NCI-H2196 (cell line): Measurements from ENCODE around the gene CELF5.
"Not testable (repeated sequence)": the region's sequence is repeated elsewhere in the genome, so short reads cannot be mapped to it uniquely, and the experiment has no call there.

ENCODE experiments used
- DNase-seq: peaks from one replicate; lab custom pipeline; 2025; ENCODE audit not compliant: unreplicated experiment; lab: John Stamatoyannopoulos, UW

CELF5 gene

DNA sequence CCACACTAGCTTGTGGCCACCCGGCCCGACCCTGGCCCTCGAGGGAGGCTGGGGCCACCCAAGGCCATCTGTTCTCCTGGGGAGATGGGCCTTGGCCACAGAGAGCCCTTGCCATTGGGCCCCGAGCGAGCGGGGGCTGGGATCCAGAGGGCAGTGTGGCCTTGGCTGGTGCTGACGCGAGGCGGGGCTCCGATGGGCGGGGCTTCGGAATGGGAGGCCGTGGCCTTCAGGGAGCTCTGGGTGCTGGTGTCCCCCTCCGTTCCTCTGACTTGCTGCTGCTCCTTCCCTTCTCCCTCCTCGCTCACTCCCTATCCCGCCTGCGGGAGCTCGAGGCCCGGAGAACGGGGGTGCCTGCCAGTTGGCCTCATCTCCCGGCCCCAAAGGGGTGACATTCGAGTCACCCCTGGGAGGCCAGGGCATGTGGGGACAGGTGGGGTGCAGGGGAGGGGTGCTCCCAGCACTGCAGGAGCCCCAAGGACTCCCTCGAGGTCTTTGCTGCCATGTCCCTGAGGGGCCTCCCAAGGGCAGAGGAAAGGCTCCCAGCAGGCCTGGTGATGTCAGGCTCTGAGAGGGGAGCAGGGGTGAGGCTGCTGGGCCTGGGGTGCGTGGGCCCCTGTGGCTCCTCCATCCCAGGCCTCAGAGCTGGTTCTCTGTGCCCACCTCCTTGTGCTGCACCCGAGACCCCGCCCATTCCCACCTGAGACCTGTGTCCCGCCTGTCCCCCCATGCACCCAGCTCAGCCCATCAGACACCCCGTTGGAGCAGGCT lies 34.6 kb upstream of the CELF5 start:
- DNase-seq = no peak

DNA sequence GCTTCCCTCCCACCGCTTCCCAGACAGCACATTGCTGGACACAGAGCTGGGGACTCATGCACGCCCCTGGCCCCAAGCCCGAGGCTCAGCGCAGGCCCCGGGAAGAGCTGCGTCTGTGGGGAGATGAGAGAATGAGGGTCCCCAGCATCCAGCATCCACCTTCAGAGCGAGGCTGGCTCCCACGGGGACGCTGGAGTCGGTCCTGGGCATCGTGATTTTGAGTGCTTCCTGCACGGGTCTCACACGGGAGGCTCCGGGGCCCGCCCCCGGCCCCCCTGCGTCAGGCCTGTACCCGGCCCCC lies 34.0 kb upstream of the CELF5 start:
- DNase-seq = no peak

DNA sequence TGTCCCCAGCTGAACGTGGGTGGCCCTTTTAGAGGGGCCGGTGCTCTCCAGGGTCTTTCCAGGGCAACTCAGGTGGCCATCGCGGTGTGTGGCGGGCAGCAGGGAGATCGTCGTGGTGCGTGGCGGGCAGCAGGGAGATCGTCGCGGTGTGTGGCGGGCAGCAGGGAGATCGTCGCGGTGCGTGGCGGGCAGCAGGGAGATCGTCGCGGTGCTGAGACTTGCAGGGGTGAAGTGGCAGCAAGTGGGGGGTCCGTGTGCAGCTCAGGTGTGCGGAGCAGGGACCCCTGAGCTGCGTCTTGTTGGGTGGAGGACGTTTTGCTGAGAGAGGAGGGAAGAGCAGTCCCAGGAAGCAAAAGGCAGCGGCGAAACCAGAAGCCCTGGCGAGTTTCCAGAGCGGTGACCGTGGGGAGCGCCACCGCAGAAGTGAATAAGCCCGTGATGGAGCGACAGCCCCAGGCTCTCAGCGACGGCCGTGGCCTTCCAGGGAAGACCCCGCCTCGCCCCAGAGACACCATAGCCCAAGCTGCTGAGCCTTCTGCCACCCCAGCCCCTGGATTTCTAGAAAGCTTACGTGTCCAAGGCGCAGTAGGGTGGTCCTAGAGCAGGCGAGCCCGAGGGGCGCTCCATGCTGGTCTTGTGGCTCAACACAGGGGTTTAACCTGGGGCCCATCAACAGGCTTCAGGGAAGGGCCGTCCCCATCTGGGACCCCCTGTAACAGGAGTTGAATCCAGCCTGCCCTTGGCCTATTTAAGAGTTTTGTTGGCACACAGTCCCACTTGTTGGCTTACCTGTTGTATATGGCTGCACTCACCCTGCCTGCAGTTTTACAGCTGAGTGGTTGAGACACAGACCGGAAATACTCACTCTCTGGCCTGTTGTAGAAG lies 33.3 kb upstream of the CELF5 start:
- DNase-seq = no peak

DNA sequence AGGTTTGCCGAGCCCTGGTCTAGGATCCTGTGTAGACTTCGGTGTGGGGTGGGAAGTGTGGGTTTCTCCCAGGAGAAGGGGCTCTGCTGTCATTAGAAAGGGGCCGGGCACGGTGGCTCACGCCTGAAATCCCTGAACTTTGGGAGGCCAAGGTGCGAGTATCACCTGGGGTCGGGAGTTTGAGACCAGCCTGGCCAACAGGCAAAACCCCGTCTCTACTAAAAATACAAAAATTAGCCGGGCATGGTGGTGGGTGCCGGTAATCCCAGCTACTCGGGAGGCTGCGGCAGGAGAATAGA lies 32.7 kb upstream of the CELF5 start:
- DNase-seq = not testable (repeated sequence)

DNA sequence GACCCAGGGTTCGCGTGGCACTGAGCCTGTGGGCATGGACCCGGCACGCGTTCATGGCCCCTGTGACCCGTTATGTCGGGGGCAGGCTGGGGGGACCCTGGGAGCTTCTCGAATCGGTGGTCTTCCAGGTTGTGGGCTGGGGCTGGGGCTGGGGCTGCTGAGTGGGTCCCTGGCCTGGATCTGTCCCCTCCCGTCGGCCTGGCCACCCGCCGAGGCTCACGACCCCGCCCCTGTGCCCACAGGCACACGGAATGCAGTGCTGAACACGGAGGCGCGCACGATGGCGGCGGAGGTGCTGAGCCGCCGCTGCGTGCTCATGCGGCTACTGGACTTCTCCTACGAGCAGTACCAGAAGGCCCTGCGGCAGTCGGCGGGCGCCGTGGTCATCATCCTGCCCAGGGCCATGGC lies 32.2 kb upstream of the CELF5 start:
- DNase-seq = no peak

DNA sequence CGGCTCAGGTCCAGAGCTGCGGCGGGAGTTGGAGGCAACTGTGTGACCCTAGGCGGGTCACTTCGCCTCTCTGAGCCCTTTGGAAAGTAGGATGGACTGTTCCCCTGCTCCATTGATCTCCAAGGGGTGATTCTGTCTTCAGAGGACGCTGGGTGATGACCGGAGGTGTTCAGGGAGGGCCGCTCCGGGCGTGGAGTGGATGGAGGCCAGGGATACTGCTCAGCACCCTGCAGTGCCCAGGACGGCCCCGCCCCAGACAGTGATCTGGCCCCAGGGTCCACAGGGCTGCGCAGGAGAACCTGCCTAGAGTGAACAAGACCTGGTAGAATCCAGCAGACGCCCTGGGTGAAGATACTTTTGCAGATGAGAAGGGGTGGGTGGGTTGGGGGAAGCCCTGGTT lies 31.8 kb upstream of the CELF5 start:
- DNase-seq = no peak

DNA sequence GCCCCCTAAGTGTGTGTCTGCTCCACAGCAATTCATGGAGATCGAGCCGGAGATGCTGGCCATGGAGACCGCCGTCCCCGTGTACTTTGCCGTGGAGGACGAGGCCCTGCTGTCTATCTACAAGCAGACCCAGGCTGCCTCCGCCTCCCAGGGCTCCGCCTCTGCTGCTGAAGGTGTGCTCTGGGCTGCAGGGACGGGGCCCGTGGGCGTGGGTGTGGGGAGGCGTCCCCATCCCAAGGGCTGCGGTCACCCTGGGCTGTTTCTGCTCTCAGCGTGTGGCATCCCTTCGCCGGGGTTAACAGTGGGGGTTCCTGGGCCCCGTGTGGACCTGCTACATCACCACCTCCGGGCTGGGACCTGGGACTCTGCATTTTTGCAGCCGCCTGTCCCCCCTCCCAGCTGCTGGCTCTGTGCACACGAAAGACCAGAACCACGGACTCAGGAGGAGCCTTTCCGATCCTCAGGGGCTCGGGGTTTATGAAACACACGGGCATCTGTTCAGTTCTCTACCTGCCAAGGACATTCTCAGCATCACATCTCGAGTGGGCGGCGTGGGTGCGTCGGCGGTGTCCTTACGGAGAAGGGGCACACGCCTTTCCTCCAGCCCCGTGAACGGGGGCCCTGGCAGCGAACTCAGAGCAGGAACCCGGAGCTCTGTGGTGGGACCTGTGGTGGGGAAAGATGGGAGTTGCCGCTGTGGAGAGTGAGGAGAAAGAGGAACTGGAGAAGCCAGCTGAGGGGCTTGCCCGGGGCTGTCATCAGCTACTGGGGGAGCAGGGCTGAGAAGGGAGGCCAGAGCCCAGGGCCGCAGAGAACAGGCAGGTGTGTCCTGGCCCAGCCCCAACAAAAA lies 31.0 kb upstream of the CELF5 start:
- no peak for DNase-seq

DNA sequence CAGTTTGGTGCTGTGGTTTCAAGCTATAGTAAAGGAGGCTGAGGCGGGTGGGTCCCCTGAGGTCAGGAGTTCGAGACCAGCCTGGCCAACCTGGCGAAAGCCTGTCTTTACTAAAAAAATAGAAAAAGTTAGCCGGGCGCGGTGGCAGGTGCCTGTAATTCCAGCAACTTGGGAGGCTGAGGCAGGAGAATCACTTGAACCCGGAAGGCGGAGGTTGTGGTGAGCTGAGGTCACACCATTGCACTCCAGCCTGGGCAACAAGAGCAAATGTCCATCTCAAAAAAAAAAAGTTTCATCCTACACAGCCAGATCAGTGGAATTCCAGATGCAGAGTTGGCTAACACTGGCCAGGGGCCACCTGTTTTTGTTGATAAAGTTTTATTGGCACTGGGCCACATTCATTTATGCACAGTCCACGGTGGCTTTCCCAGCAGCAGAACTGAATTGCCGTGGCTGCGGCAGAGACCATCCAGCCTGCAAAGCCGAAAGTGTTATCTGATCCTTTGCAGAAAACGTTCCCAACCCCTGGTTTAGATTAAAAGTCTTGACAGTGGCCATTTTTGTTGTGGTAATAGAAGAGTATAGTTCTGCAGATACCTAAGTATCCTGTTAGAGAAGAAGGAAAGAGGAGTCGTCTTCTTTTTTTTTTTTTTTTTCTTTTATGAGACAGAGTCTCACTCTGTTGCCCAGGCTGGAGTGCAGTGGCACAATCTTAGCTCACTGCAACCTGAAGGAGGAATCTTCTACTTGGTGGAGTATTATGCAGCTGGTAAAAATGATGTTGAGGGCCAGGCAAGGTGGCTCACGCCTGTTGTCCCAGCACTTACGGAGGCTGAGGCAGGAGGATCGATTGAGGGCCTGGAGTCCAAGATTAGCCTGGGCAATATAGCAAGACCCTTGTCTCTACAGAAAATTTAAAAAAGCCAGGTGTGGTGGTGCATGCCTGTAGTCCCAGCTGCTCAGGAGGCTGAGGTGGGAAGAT lies 30.1 kb upstream of the CELF5 start:
- DNase-seq = no peak

DNA sequence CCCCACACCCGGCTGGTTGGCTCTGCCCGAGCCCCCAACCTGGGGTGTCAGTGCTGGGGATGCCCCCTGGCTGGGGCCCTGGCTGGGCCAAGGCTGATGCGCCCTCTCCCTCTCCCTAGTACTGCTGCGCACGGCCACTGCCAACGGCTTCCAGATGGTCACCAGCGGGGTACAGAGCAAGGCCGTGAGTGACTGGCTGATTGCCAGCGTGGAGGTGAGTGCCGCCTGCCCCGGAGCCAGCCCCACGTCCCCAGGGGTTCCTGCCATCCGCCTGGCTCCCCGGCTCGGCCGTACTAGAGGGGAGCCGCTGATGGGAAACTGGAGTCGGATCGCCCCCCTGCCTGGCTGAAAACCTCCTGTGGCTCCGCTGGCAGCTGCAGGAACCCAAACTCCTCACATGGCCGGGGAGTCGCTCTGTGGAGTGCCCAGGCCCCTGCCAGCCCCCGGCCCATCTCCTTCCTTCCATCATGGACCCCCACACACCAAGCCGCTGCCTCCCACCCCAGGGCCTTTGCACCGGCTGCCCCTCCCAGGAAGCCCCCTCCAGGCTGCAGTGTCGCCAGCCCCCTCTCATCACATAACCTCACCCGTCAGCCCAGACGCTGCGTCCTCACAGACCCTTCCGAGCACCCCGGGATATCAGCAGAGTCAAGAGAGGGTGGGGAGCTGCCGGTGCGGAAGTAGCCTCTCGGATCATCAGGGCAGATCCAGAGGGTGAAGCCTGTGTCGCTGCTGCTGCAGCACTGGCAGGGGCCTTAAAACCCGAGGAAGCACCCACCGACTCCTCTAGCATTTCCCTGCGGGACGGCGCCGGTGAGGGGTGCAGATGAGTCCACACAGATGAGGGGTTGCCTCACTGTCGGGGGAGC lies 28.2 kb upstream of the CELF5 start:
- DNase-seq = no peak

DNA sequence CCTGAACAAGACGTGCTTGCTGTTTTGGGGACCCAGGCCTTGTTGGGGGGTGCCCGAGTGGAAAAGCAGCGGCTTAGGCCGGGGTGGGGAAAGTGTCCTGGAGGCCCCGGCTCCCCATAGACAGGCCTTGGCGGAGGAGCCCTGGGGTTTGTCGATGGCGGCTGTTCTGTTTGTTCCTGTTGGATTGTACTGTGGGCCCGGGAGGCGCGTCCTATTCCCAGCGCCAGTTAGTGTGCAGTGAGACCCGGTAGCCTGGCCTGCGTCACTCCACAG lies 27.6 kb upstream of the CELF5 start:
- no peak for DNase-seq

DNA sequence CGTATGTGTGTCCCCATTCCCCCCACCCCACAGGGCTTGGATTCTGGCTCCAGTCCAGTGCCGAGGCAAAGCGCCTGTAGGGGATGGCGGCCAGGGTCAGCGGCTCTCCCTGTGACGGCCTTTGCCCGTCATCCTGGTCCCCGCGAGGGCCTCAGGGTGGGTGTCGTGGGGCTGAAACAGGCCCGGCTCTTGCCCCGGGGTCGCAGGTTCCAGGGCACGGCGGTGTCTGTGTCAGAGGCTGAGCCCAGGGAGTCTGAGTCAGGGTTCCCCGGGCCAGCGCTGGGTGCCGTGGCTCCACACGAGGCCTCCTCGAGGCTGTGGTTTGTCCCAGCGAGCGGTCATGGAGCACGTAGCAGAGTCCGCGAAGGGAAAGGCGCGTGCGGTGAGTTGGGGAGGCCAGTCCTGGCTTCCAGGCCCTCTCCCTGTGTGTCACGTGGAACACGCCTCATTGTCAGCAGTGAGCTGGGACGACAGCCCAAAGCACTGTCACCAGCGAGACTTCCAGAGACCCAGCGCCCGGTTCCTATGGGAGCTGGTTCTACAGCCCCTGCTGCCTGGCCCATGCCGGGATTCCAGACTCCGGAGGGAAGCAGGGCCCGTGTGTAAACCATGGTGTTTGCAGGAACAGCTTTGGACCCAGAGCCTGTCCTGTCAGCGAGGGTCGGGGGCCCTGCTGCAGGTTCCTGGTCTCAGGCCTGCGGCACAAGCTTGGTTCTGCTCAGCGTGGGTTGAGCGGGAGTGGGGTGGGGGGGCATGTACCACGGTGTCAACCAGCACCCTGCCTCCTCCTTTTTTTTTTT lies 25.4 kb upstream of the CELF5 start:
- DNase-seq = no peak

DNA sequence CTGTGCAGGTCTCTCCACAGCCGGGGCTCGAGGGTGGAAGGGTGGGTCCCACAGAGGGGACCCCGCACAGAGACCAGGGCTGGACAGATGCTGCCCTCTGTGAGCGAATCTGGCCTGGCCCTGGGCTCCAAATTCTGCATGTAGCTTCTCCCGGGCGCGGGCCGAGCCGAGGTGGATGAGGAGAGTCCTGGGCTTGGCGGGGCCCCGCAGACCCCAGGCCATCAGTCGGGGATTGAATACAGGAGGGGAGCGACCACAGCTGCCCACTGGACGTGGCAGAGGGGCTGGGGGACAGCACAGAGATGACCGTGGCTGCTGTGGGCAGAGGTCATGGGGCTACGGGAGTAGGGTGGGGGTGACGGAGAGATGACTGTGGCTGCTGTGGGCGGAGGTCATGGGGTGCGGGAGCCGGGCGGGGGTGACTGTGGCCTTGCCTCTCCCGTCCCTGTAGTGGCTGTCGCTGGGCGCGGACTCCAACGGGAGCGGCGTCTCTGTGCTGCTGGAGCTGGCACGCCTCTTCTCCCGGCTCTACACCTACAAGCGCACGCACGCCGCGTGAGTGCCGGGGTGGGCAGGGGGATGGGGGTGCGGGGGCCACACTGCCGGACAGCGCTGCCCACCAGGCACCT lies 23.3 kb upstream of the CELF5 start:
- no peak for DNase-seq

DNA sequence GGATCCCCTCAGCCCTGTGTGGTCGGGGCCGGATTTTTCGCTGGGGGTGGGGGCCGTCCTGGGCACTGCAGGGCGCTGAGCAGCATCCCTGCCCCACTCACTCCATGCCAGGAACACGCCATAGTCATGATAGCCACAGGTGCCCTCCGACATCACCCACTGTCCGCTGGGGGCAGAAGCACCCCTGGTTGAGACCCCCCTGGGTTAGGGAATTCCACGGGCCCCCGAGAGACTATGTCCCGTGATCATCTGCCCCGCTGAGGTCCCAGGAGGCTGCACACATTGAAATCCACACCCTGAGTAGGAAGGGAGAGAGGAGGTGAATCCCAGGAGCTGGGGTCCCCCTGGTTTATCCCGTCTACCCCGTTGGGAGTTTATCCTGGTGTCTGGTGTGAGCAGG lies 22.6 kb upstream of the CELF5 start:
- DNase-seq = no peak

DNA sequence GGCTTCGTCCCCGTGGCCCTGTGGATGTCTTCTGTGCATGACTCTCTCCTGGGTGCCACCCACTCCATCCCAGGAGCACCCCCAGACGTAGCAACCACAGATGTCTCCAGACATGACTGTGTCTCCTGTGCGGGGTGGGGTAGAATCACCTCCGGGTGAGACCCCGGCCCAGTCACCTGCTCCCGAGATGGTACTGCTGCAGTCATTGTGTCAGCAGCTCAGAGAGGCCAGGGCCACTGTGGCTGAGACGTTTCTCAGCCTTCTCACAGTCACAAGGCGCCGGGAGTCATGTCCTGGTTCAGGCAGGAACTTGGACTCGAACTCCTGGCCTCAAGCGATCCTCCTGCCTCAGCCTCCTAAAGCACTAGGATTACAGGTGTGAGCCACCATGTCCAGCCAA lies 22.1 kb upstream of the CELF5 start:
- DNase-seq = no peak

DNA sequence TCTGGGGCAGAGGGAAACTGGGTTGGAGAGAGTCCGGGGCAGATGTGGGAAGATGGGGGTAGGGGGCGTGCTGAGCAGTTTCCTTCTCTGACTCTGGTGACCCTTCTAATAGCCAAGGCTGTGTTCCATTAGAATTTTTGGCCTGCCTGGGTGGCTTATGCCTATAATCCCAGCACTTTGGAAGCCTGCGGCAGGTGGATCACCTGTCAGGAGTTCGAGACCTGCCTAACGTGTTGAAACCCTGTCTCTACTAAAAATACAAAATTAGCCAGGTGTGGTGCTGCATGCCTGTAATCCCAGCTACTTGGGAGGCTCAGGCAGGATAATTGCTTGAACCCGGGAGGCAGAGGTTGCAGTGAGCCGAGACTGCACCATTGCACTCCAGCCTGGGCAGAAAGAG lies 21.6 kb upstream of the CELF5 start:
- DNase-seq = not testable (repeated sequence)

DNA sequence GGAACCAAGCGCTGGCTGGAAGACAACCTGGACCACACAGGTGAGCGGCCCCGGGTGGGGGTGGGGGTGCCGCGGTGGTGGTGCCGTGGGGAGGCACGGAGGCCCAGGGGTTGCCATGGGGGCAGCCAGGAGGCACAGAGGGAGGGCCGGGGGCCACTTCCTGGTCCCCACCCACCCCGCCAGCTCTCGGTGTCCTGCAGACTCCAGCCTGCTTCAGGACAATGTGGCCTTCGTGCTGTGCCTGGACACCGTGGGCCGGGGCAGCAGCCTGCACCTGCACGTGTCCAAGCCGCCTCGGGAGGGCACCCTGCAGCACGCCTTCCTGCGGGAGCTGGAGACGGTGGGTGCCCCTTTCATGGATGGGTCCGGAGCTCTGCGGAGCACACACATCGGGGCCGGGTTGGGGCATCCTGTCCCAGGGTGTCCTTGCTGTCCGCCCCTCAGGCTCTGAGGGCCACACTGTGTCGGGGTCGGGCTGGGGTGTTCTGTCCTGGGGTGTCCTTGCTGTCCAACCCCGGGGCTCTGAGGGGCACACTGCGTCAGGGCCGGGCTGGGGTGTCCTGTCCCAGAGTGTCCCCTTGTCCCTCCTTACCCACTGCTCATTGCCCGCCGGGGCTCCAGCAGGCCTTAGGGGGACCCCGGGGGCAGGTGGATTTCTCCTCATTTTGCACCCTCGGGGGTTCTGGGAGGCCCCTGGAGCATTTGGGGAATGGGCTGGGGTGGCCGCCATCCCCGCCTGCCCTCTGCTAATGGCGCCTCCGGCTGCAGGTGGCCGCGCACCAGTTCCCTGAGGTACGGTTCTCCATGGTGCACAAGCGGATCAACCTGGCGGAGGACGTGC lies 20.4 kb upstream of the CELF5 start:
- no peak for DNase-seq

DNA sequence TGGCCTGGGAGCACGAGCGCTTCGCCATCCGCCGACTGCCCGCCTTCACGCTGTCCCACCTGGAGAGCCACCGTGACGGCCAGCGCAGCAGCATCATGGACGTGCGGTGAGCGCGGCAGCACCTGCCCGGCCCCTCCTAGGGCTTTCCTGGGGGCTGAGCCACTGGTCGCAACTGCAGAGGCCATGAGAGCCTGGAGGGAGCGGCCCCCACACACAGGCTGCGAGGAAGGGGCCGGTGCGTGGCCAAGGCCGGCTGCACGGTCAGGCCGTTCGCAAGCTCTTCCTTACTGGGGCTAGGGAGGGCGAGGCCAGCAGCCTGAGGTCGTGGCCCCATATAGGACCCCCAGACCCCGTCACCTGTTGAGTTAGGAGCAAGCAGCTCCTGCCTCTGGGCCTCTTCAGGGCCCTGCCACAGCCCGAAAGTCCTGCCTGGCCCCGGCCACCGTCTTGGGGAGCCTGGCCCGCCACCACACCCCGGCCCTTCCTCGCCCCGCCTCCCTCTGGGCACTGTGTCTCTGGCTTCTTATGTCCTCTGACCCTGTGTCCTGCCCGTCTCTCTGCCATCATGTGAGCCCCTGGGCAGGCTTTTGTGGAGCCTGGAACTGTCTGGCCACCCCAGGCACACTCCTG lies 19.7 kb upstream of the CELF5 start:
- DNase-seq = no peak
